AG09319 (cell line): ENCODE results near the gene PALD1.

Experiments
- DNase-seq: peaks from one replicate; pipeline ENCODE4 v3.0.0-alpha.2; 2010; ENCODE audit warnings: low read depth; ENCODE audit errors: extremely low read depth
- TF ChIP-seq, protein P1 (sequence below): IDR thresholded peaks from 2 replicates; pipeline ENCODE4 v1.5.1; 2011; ENCODE audit warnings: low read depth, mild to moderate bottlenecking, inconsistent platforms, low read length, moderate library complexity

Gene PALD1

DNA sequence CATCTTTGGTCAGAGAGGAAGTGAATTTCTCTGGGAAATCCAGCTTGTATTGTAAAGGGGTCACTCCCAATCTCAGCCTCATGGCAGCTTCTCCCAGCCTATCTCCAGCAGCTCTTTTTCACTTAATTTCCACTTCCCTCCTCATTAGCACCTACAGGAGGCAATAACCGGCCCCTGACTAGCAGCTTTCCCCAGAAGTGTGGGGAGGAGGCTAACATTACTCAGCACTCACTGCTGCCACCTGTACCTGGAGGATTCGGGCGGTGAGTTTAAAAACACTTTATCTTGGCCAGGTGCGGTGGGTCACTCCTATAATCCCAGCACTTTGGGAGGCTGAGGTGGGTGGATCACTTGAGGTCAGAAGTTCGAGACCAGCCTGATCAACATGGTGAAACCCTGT, 40.8 kb upstream of the PALD1 start:
- DNase-seq, result no peak
- TF ChIP-seq, protein P1, sequence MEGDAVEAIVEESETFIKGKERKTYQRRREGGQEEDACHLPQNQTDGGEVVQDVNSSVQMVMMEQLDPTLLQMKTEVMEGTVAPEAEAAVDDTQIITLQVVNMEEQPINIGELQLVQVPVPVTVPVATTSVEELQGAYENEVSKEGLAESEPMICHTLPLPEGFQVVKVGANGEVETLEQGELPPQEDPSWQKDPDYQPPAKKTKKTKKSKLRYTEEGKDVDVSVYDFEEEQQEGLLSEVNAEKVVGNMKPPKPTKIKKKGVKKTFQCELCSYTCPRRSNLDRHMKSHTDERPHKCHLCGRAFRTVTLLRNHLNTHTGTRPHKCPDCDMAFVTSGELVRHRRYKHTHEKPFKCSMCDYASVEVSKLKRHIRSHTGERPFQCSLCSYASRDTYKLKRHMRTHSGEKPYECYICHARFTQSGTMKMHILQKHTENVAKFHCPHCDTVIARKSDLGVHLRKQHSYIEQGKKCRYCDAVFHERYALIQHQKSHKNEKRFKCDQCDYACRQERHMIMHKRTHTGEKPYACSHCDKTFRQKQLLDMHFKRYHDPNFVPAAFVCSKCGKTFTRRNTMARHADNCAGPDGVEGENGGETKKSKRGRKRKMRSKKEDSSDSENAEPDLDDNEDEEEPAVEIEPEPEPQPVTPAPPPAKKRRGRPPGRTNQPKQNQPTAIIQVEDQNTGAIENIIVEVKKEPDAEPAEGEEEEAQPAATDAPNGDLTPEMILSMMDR, result no peak

DNA sequence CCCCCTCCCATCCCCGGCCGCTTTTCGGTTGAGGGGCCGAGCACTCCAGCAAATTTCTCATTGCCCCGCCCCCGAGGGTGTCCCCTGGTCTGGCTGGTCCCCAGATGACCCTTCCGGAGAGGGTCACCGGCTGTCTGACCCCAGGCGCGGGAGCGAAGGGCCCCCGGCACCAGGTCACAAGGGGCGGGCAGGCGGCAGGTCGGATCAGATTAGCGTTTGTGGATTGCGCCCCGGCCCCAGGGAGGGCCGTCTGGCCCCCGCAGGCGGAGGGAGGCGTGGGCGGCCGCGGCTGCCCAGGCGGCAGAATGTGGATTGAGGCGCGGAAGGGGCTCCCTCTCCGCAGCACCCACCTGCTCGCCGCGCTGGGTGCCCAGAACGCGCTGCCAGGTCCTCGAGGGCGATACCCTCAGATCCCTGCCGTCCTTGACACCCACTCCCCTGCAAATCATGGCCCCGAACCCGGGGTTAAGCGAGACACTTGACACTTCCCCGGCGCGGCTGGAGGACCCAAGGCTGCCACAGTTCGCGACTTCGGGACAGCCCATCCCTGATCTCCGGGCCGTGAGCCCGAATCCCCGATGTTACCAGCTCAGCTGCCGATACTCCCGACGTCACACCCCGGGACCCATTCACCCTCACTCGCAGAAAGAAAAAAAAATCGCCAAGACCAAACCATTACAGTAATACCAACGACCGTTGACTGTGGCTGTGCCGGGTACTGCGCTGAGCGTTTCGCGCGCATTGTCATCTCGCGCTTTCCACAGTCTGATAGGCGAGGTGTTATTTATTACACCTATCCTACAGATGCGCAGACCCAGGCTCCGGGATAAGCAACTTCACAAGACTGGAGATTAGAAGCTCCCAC, 38.0 kb upstream of the PALD1 start:
- no peak for DNase-seq
- TF ChIP-seq, protein P1, result no peak

DNA sequence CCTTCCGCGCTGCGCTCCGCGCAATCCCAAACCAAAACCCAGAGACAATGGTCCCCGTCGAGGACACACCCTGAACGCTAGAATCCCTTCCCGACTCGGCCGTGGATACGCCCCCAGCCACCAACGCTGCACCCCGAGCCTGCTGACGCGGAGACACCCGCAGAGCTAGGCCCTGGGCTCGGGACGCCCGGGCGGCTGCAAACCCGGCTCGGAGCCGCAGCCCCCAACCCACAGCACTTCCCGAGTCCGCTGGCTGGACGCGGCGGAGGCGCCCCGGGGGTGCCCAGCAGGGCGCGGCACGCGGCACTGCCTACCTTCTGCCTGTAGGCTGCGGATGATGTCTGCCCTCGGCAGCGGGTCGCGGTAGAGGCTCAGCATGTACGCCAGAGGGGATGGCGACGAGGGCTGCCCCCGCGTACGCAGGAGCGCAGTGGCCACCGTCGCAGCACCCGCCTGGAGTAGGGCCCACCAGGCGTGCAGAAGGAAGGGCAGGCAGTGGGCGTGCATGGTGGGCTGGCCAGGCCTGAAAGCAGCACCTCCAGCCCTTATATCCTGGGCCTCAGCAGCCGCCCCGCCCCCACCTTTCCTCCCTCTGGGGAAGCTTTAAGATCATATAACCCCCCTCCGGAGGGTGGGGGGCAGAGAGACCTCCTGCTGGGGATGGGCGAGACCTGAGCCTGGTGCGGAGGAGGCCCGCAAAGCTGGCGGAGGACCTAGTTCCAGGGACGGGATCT, 37.2 kb upstream of the PALD1 start, which contains the start of gene NODAL:
Gene NODAL (minus strand): TSS at position 521 of the 734 bp plus-strand sequence. CDS start 14 bp downstream, at position 507.
- DNase-seq, result no peak
- TF ChIP-seq, protein P1, result no peak

DNA sequence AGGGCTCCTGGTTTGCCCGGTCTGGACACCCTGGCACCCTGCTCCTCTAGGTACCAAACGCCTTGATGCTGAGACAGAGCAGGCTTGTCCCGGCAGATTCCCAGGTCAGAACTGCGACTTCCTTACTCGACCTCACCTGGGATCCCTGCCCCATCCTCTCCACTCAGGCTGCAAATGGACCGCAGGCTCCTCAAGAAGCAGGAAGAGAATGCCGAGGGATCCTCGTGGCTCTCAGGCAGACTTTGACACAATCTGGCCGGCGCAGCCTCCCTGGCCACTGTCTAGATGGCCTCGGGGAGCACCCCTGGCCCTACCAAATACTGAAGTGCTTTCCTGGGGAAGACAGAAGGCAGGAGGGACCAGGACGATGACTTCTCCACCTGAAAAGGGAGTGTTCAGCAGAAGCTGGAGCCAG, 36.7 kb upstream of the PALD1 start:
- no peak for DNase-seq
- TF ChIP-seq, protein P1, result no peak

DNA sequence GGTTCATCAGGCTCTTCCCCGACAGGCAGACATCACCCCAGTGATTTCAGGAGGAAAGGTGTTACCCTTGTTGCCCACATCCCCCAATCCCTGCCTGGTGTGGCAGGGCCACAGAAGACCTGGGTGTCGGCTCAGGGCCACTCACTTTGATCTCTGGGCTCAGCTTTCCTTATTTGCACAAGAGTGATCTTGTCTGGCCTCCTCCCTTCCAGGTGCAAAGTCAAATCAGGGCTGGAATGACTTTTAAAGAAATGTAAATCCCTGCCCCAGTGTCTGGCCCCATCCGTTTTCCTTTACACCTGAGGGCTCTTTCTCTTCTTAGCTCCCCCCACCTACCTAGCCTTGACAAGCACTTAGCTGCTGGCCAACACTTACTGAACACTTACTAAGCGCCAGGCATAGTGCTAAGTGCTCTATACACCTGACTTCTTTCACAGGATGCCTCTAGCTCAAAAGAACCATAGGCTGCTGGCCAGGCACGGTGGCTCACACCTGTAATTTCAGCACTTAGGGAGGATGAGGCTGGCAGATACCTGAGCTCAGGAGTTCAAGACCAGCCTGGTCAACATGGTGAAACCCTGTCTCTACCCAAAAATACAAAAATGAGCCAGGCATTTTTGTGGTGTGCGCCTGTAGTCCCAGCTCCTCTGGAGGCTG, 36.1 kb upstream of the PALD1 start:
- no peak for DNase-seq
- TF ChIP-seq, protein P1, result no peak

DNA sequence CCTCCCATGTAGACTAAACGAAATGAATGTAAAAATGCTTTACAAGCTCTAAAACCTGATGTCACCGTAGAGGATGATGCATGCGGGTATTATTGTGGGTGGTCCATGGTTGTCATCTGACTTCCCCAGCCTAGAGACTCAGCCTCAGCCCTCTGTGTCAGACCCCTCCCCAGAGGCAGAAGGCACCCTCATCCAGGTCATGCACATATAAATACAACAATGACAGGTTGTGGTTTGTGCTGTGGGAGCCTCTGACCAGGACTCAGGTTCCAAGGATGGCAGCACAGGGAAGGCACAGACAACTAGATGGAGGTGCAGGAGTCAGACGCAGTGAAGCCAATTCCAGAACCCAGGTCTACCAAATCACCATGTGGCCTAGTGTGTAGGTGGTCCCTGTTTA, 33.8 kb upstream of the PALD1 start:
- TF ChIP-seq, protein P1, result no peak
- DNase-seq, result no peak
